Naive thymus-derived CD8-positive, alpha-beta T cell (primary cell): ENCODE data around the gene PHKG2. TPM values are rescaled to one million over a fixed set of nuclear protein-coding genes. Genes with fewer than 3 reads are reported as not detected.
A peak's percentile ranks its signal among the peaks of the same experiment; 100 is the strongest.

ENCODE experiments used
- ATAC-seq, 2 donors: fragments of 150-1000 bp; cut with Tn5 transposase in 1 of 2; sonication (Bioruptor Pico), chemical (Tn5 transposase) in 1 of 2; 1 replicate in 1 of 2; 2 replicates in 1 of 2; pipeline ENCODE4 v1.10.0; 2021; ENCODE audit warnings: mild to moderate bottlenecking in 2 of 2, moderate library complexity in 2 of 2
- POLR2A ChIA-PET: fragments of 350-600 bp; sonication (Branson Sonifier 250); formaldehyde crosslinking; loops from one replicate; lab custom pipeline; 2021; ENCODE audit warnings: antibody characterized with exemption; lab: Charles Lee
- DNase-seq, 10 donors: peaks; one replicate each; pipeline versions ENCODE4 v3.0.0 to v3.0.0-alpha.2; 2020 to 2022
- H3K27ac Mint-ChIP-seq, 10 donors: one replicate each; pipeline ENCODE4 v1.8.0; 2020 to 2022; ENCODE audit warnings: mild to moderate bottlenecking in 10 of 10, mixed read lengths in 10 of 10, moderate library complexity in 4 of 10, inconsistent platforms in 1 of 10
- H3K27me3 Mint-ChIP-seq, 5 donors: one replicate each; pipeline ENCODE4 v1.8.0; 2021 to 2022; ENCODE audit warnings: mixed read lengths in 5 of 5
- H3K36me3 Mint-ChIP-seq, 3 donors: one replicate each; pipeline ENCODE4 v1.8.0; 2020 to 2022; ENCODE audit warnings: mixed read lengths in 3 of 3, mild to moderate bottlenecking in 2 of 3, inconsistent platforms in 1 of 3
- H3K4me1 Mint-ChIP-seq, 4 donors: one replicate each; pipeline ENCODE4 v1.8.0; 2021 to 2022; ENCODE audit warnings: mixed read lengths in 4 of 4
- H3K4me3 Mint-ChIP-seq, 10 donors: one replicate each; pipeline ENCODE4 v1.8.0; 2020 to 2022; ENCODE audit warnings: mild to moderate bottlenecking in 10 of 10, mixed read lengths in 10 of 10, moderate library complexity in 6 of 10, inconsistent platforms in 1 of 10
- H3K9me3 Mint-ChIP-seq, 9 donors: one replicate each; pipeline ENCODE4 v1.8.0; 2020 to 2022; ENCODE audit warnings: mixed read lengths in 9 of 9, mild to moderate bottlenecking in 3 of 9, inconsistent platforms in 1 of 9, moderate library complexity in 1 of 9
- polyA plus RNA-seq, 3 donors: library from polyadenylated mRNA; unstranded; fragments of 300-500 nt; fragmentation: Illumina TruSeq; gene quantifications; one replicate each; pipeline ENCODE4 v1.2.3, GENCODE V29; 2021
- total RNA-seq, 8 experiments: library from RNA in 2 of 8; stranded (reverse) in 2 of 8; gene quantifications; one replicate each; pipeline ENCODE4 v1.2.3 and lab custom pipeline; 2021 to 2026

PHKG2 gene
- total and polyA plus RNA-seq, 5 experiments from 2014 or later: 39.7 to 53.7 (median 43.1) TPM

- no peak for ATAC-seq
- Mint-ChIP-seq H3K4me3 (no peak overlapping the region), H3K36me3 (peaks cover 0 to 3% (median 2%) of the 10 kb centered on the region in 3 donors), H3K9me3 (no peaks in the 10 kb centered on the region), H3K27me3 (peaks cover 0 to 5% (median 2%) of the 10 kb centered on the region in 5 donors), H3K4me1 (peaks cover 12 to 16% (median 15%) of the 10 kb centered on the region in 4 donors), H3K27ac (peak overlapping the region in 2 of 10 donors; percentile 15 to 52)
- DNase-seq: no peak
- POLR2A ChIA-PET: no interaction called here
Observed at GRCh38 chr16:30780021-30780420, 31.8 kb downstream of the PHKG2 start.

GRCh38 chr16:30780549-30780948, 32.3 kb downstream of the PHKG2 start:
- H3K4me1 Mint-ChIP-seq: peaks cover 11 to 21% (median 15%) of the 10 kb centered on the region in 4 donors
- H3K36me3 Mint-ChIP-seq: peaks cover 0 to 3% (median 2%) of the 10 kb centered on the region in 3 donors
- no peaks in the 10 kb centered on the region for H3K9me3 Mint-ChIP-seq
- H3K27ac Mint-ChIP-seq: no peak overlapping the region
- H3K27me3 Mint-ChIP-seq: peaks cover 0 to 5% (median 2%) of the 10 kb centered on the region in 5 donors
- peak in 1 of 10 donors; percentile 18 for DNase-seq
- no peak for ATAC-seq
- POLR2A ChIA-PET: no interaction called here
- H3K4me3 Mint-ChIP-seq: no peak overlapping the region

DNA sequence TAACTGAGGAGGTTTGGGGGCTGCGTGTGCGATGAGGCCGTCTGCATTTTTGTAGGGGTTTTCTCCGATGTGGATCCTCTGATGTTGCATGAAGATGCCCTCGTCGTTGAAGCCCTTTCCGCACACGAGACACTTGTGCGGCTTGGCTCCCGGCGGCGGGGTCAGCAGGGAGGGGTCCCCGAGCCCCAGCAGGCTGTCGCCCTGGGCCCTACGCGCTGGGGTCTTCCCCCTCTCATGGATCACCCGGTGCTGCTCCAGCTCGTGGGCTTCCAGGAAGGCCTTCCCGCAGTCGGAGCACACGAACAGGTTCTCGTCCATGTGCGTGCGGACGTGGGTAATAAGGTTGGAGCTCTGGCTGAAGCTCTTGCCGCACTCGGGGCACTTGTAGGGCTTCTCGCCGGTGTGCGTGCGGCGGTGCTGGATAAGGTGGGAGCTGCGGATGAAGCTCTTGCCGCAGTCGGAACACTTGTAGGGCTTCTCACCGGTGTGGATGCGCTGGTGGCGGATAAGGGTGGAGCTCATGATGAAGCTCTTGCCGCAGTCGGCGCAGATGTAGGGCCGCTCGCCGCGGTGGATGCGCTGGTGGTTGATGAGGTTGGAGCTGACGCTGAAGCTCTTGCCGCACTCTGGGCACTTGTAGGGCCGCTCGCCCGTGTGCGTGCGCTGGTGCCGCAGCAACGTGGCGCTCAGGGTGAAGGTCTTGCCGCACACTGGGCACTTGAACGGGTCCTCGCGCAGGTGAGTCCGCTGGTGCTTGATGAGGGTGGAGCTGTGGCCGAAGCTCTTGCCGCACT, 34.5 kb downstream of the PHKG2 start:
- POLR2A ChIA-PET: interaction anchor here (0.6 kb wide), 1 partner anchor 25 kb away, joined by 3 read pairs; no protein-coding TSS in a partner anchor
- DNase-seq: peak in 1 of 10 donors; percentile 60
- no peak overlapping the region for H3K4me3 Mint-ChIP-seq

GRCh38 chr16:30783280-30784109, 35.3 kb downstream of the PHKG2 start:
- Mint-ChIP-seq H3K27ac (no peak overlapping the region), H3K4me1 (peaks cover 12 to 31% (median 21%) of the 10 kb centered on the region in 4 donors), H3K4me3 (no peak overlapping the region), H3K36me3 (peaks cover 0 to 3% (median 2%) of the 10 kb centered on the region in 3 donors), H3K9me3 (no peaks in the 10 kb centered on the region), H3K27me3 (peaks cover 0 to 3% (median 0%) of the 10 kb centered on the region in 5 donors)
- DNase-seq (peak in 1 of 10 donors; percentile 40), ATAC-seq (no peak)
- POLR2A ChIA-PET: interaction anchor here (0.6 to 1.8 kb wide), 3 partner anchors 22 to 397 kb away, joined by 3 to 6 read pairs (median 3); partner anchors contain the start of gene FUS

More for the DNA sequence above, 34.5 kb downstream of the PHKG2 start:
- Mint-ChIP-seq H3K27ac (no peak overlapping the region), H3K9me3 (no peaks in the 10 kb centered on the region), H3K36me3 (peaks cover 0 to 3% (median 2%) of the 10 kb centered on the region in 3 donors), H3K4me1 (peaks cover 12 to 27% (median 17%) of the 10 kb centered on the region in 4 donors), H3K27me3 (no peaks in the 10 kb centered on the region)
- no peak for ATAC-seq

GRCh38 chr16:30784215-30784614, 36.0 kb downstream of the PHKG2 start:
- Mint-ChIP-seq H3K36me3 (peaks cover 0 to 3% (median 2%) of the 10 kb centered on the region in 3 donors), H3K4me3 (no peak overlapping the region), H3K27me3 (peaks cover 0 to 3% (median 0%) of the 10 kb centered on the region in 5 donors), H3K9me3 (no peaks in the 10 kb centered on the region), H3K27ac (no peak overlapping the region), H3K4me1 (peaks cover 12 to 31% (median 21%) of the 10 kb centered on the region in 4 donors)
- DNase-seq: peak in 1 of 10 donors; percentile 37
- POLR2A ChIA-PET: interaction anchor here (1.8 kb wide), 1 partner anchor 21 kb away, joined by 6 read pairs; no protein-coding TSS in a partner anchor
- ATAC-seq: no peak

DNA sequence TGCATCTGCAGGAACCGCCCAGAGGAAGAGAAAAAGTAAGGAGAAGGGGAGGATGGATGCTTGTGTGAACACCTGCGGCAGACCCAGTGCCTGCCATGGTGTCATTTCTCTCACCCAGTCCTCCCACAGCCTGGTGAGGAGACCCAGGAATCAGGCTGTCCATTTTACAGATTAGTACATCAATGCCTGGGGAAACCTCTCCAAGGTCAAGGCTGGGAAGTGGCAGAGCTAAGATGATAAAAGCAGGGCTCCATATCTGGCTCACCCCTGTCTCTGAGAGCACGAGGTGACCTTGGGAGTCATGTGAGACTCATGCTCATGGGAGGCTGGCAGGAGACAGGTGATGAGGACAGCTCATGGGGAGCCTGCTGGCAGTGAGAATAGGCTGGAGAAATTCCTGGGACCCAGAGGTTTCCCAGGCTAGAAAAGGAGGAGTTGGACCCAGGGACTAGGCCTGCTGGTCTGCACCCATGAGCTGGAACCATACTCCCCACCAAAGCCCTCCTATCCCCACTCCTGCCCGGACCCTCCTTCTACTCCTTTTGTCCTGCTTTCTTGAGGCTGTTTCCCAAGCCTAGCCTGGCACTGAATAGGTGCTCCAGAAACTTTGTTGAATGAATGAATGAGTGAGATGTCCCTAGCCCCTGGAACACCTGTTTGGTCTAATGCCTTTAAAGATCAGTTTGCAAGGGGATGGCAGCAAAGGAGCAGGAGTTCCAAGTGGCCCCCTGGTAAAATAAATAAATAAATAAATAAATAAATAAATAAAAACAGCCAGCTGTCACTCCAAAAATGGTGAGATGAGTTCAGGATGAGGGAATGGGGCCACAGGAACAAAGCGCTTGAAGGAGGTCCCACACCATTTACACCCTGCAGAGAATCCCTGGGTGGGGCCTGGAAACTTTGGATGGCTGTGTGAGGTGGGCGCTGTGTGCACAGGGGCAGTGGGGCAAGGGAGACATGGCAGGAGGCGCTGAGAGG, 37.2 kb downstream of the PHKG2 start:
- Mint-ChIP-seq H3K4me1 (peaks cover 12 to 31% (median 21%) of the 10 kb centered on the region in 4 donors), H3K36me3 (peaks cover 0 to 3% (median 2%) of the 10 kb centered on the region in 3 donors), H3K27me3 (peaks cover 0 to 3% (median 0%) of the 10 kb centered on the region in 5 donors), H3K4me3 (peak overlapping the region; percentile 57 to 93 (median 78)), H3K9me3 (no peaks in the 10 kb centered on the region), H3K27ac (peak overlapping the region in 7 of 10 donors; percentile 40 to 80 (median 62))
- POLR2A ChIA-PET: interaction anchor here (0.9 to 1.8 kb wide), 2 partner anchors 20 to 38 kb away, joined by 3 to 6 read pairs; partner anchors contain the start of gene PHKG2
- DNase-seq: peak in 1 of 10 donors; percentile 52
- no peak for ATAC-seq

GRCh38 chr16:30786115-30786935, 38.1 kb downstream of the PHKG2 start:
- Mint-ChIP-seq H3K9me3 (no peaks in the 10 kb centered on the region), H3K27ac (peak overlapping the region in 6 of 10 donors; percentile 21 to 84 (median 44)), H3K4me1 (peaks cover 12 to 31% (median 21%) of the 10 kb centered on the region in 4 donors), H3K27me3 (peaks cover 0 to 3% (median 0%) of the 10 kb centered on the region in 5 donors), H3K36me3 (peaks cover 0 to 3% (median 2%) of the 10 kb centered on the region in 3 donors), H3K4me3 (peak overlapping the region; percentile 67 to 93 (median 78))
- ATAC-seq (peak; percentile 61 to 72), DNase-seq (peak in 2 of 10 donors; percentile 20 to 54)
- POLR2A ChIA-PET: interaction anchor here (1.0 to 2.4 kb wide), 2 partner anchors 19 to 89 kb away, joined by 4 to 34 read pairs; no protein-coding TSS in a partner anchor

- POLR2A ChIA-PET: interaction anchor here (1.0 to 2.4 kb wide), 3 partner anchors 9 to 88 kb away, joined by 3 to 34 read pairs (median 4); no protein-coding TSS in a partner anchor
- peak in 9 of 10 donors; percentile 12 to 67 (median 28) for DNase-seq
- Mint-ChIP-seq H3K36me3 (peaks cover 0 to 3% (median 2%) of the 10 kb centered on the region in 3 donors), H3K4me3 (peak within 1 kb of the TSS; percentile 82 to 93 (median 87)), H3K27ac (peak within 1 kb of the TSS in 9 of 10 donors; percentile 6 to 86 (median 80)), H3K4me1 (peaks cover 12 to 31% (median 21%) of the 10 kb centered on the region in 4 donors), H3K9me3 (no peaks in the 10 kb centered on the region), H3K27me3 (peaks cover 0 to 3% (median 0%) of the 10 kb centered on the region in 5 donors)
- ATAC-seq: peak; percentile 60 to 65
Observed at GRCh38 chr16:30786936-30787612, 38.8 kb downstream of the PHKG2 start, which contains the start of gene ZNF629. Gene ZNF629 (minus strand): TSS chr16:30787205. CDS start chr16:30784482, 2,723 bp downstream.

- peaks cover 0 to 3% (median 2%) of the 10 kb centered on the region in 3 donors for H3K36me3 Mint-ChIP-seq
- POLR2A ChIA-PET: interaction anchor here (1.0 to 2.4 kb wide), 4 partner anchors 10 to 87 kb away, joined by 3 to 34 read pairs (median 4); no protein-coding TSS in a partner anchor
- no peaks in the 10 kb centered on the region for H3K9me3 Mint-ChIP-seq
- H3K27ac Mint-ChIP-seq: peak overlapping the region in 7 of 10 donors; percentile 6 to 86 (median 80)
- H3K27me3 Mint-ChIP-seq: peaks cover 0 to 3% (median 0%) of the 10 kb centered on the region in 5 donors
- ATAC-seq (no peak), DNase-seq (peak in 1 of 10 donors; percentile 58)
- H3K4me1 Mint-ChIP-seq: peaks cover 12 to 31% (median 21%) of the 10 kb centered on the region in 4 donors
- H3K4me3 Mint-ChIP-seq: peak overlapping the region; percentile 82 to 93 (median 87)
Observed at GRCh38 chr16:30787613-30788378, 39.6 kb downstream of the PHKG2 start.
